ENCODE measurements around the gene HHATL. TPM values are rescaled to one million over a fixed set of nuclear protein-coding genes. Genes with fewer than 3 reads are reported as not detected.

HHATL gene
- total RNA-seq, 1 donor from 2014 or later: not detected

- no peak for TF ChIP-seq CTCF (IDR thresholded peaks at IDR 0.05; ENCODE audit: insufficient read depth, low read length, severe bottlenecking)
- FAIRE-seq (no peak), DNase-seq (ENCODE audit: low read depth) (no peak)
- H3K36me3 ChIP-seq (ENCODE audit: control insufficient read depth, insufficient read depth, low read length): peaks cover 10% of the 10 kb centered on the region
- no peak overlapping the region for H3K4me3 ChIP-seq (ENCODE audit: low read depth, low read length)
- H3K27me3 ChIP-seq (ENCODE audit: control insufficient read depth, insufficient read depth, low read length): no peaks in the 10 kb centered on the region
Observed at GRCh38 chr3:42658771-42659390, 43.7 kb downstream of the HHATL start.

- no peak for FAIRE-seq
Observed at GRCh38 chr3:42658091-42658770, 44.4 kb downstream of the HHATL start.

GRCh38 chr3:42657675-42658074 lies 44.9 kb downstream of the HHATL start:
- Histone ChIP-seq H3K27me3 (ENCODE audit: control insufficient read depth, insufficient read depth, low read length) (no peaks in the 10 kb centered on the region), H3K4me3 (ENCODE audit: low read depth, low read length) (no peak overlapping the region), H3K36me3 (ENCODE audit: control insufficient read depth, insufficient read depth, low read length) (peaks cover 10% of the 10 kb centered on the region)
- DNase-seq (ENCODE audit: low read depth) (no peak), FAIRE-seq (no peak)
- TF ChIP-seq CTCF (IDR thresholded peaks at IDR 0.05; ENCODE audit: insufficient read depth, low read length, severe bottlenecking): no peak

More at GRCh38 chr3:42658091-42658770, 44.4 kb downstream of the HHATL start:
- Histone ChIP-seq H3K36me3 (ENCODE audit: control insufficient read depth, insufficient read depth, low read length) (peaks cover 10% of the 10 kb centered on the region), H3K4me3 (ENCODE audit: low read depth, low read length) (no peak overlapping the region), H3K27me3 (ENCODE audit: control insufficient read depth, insufficient read depth, low read length) (no peaks in the 10 kb centered on the region)
- no peak for TF ChIP-seq CTCF (IDR thresholded peaks at IDR 0.05; ENCODE audit: insufficient read depth, low read length, severe bottlenecking)
- no peak for DNase-seq (ENCODE audit: low read depth)

- Histone ChIP-seq H3K4me3 (ENCODE audit: low read depth, low read length) (no peak overlapping the region), H3K27me3 (ENCODE audit: control insufficient read depth, insufficient read depth, low read length) (no peaks in the 10 kb centered on the region), H3K36me3 (ENCODE audit: control insufficient read depth, insufficient read depth, low read length) (peaks cover 10% of the 10 kb centered on the region)
- no peak for TF ChIP-seq CTCF (IDR thresholded peaks at IDR 0.05; ENCODE audit: insufficient read depth, low read length, severe bottlenecking)
- DNase-seq (ENCODE audit: low read depth) (no peak), FAIRE-seq (no peak)
Observed at GRCh38 chr3:42656680-42657610, 45.7 kb downstream of the HHATL start.

- Histone ChIP-seq H3K27me3 (ENCODE audit: control insufficient read depth, insufficient read depth, low read length) (no peaks in the 10 kb centered on the region), H3K36me3 (ENCODE audit: control insufficient read depth, insufficient read depth, low read length) (peaks cover 10% of the 10 kb centered on the region), H3K4me3 (ENCODE audit: low read depth, low read length) (no peak overlapping the region)
- DNase-seq (ENCODE audit: low read depth) (peak; percentile 56), FAIRE-seq (peak; percentile 18)
- TF ChIP-seq CTCF (IDR thresholded peaks at IDR 0.05; ENCODE audit: insufficient read depth, low read length, severe bottlenecking): no peak
Observed at GRCh38 chr3:42655980-42656679, 46.5 kb downstream of the HHATL start.
